GM21529 (cell line): ENCODE data around the gene ZNF25.
"Not testable (repeated sequence)": the region's sequence is repeated elsewhere in the genome, so short reads cannot be mapped to it uniquely, and the experiment has no call there.

ENCODE experiments used
- ATAC-seq: cut with Tn5 transposase; IDR thresholded peaks from one replicate; pipeline ENCODE4 v1.9.1; 2021; ENCODE audit not compliant: unreplicated experiment

Gene ZNF25

DNA sequence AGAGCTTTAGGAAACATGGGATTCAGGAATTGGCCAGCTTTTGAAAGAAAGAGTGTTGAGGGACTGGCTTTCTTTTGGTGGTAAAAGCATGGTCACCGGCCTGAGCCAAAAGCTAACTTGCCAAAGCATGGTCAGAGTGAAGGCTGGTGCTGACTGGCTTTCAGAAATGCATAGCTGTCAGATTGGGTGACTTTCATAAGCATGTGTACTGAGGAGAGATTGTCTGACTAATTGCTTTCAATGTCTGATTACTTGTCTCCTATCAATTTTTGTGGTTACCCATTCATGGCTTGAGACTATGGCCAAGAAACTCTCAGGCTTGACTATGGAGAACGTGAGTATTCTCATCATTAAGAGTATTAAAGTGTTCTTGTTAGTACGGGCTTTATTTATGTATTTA is 28.2 kb downstream of the ZNF25 start:
- ATAC-seq: no peak

DNA sequence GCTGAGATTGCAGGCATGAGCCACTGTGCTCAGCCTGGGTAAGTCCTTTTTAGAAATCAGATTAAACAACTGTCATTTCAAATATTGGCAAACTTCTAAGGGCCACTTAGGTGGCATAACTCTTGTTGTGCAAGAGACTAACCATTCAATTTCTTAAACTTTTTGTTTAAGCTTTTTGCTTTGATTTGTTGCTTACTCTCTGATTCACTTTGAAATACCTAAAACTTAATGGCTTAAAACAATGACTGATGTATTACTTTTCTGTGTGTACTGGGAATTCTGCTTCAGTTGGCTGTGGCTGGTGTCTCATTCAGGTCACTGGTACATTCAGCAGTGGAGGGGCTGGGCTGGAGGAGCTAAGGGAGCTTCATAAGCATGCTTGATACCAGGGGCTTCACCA is 28.9 kb downstream of the ZNF25 start:
- ATAC-seq: no peak

DNA sequence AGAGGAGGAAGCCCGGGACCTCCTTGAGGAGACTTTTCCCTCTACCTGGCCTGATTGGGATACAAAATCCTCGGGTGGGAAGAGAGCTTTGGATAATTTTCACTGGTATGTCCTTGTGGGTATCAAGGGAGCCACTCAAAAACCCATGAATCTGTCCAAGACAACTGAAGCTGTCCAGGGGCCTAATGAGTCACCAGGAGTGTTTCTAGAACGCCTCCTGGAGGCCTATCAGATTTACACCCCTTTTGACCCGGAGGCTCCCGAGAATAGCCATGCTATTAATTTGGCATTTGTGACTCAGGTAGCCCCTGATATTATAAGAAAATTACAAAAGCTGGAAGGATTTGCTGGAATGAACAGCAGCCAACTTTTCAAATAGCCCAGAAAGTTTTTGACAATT is 38.6 kb downstream of the ZNF25 start:
- ATAC-seq: no peak

DNA sequence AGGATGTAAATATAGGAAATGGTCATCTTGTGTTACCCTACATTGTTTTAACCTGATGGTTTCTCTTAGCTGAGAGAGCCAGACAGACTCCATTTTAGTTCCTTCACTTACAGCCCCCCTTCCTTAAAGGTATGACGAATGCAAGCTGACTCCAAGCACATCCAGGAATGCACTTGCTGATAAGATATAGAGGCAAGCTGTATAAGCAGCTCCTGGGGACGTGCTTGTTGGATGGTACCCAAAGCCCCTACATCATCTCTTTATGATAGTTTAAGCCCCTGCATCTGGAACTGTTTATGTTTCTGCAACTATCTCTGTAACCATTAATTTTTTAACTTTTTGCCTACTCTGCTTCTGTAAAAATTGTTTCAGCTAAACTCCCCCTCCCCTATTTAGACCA is 41.7 kb downstream of the ZNF25 start:
- no peak for ATAC-seq

DNA sequence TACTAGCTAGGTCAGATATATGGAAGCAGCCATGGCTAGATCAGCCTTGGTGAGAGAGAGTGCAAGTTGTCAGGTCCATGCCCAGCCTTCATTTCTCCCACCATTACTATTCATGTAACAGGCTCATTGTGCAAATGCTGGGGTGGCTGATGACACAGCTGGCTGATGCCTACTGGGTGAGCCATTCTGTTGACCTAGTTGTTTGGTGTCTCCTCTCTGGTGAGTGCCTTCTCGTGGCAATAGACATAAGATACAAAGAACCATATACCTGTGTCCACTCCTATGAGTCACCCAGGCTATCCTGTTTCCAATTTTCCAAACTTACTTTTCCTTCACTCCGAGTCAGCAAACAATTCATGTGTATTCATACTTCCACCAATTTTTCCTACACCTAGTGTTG is 46.0 kb downstream of the ZNF25 start:
- ATAC-seq: no peak

DNA sequence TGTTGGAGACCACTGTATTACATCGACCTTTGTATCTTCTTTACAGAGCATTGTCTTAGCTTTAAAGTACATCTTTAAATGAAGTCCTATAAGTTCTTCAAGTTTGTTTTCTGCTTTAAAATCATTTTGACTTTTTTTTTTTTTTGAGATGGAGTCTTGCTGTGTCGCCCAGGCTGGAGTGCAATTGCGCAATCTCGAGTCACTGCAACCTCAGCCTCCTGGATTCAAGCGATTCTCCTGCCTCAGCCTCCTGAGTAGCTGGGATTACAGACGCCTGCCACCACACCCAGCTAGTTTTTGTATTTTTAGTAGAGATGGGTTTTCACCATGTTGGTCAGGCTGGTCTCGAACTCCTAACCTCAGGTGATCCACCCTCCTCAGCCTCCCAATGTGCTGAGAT is 68.3 kb downstream of the ZNF25 start:
- ATAC-seq: not testable (repeated sequence)

DNA sequence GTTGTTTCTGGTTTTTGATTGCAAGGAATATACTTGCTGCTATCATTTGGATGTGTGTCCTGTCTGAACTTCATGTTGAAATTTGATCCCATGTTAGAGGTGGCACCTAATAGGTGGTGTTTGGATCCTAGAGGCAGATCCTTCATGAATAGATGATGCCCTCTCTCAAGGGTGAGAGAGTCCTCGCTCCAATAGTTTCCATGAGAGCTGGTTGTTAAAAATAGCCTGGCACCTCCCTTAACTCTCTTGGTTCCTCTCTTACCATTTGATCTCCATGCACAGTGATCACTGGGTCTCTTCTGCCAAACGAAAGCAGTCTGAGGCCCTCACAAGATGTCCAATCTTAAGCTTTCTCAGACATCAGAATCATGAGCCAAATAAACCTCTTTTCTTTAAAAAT is 70.1 kb downstream of the ZNF25 start:
- ATAC-seq: no peak
